ENCODE results near the gene PARN. TPM values are rescaled to one million over a fixed set of nuclear protein-coding genes. Genes with fewer than 3 reads are reported as not detected.

The PARN gene
- total and polyA plus RNA-seq, 5 donors = 11.7 to 23.8 (median 20.9) TPM

- no peak for DNase-seq
- intact Hi-C loops (cut with DNase I) = no loop called here
- peak; percentile 38 to 68 for ATAC-seq
- H3K4me1 ChIP-seq (ENCODE audit: control insufficient read depth, insufficient read depth, low read length) = no peaks in the 10 kb centered on the region
- no peaks in the 10 kb centered on the region for H3K9me3 ChIP-seq (ENCODE audit: control insufficient read depth, low read length)
- H3K4me3 ChIP-seq (ENCODE audit: low read length) = no peak overlapping the region
- 76% methylated on average over 4 of the region's 4 CpGs for WGBS
- no peaks in the 10 kb centered on the region for H3K27me3 ChIP-seq (ENCODE audit: control insufficient read depth, insufficient read depth)
- H3K27ac ChIP-seq (ENCODE audit: low read length) = peak overlapping the region; percentile 52
Observed at GRCh38 chr16:14509055-14509454, 121.0 kb downstream of the PARN start.

- Histone ChIP-seq H3K4me3 (ENCODE audit: low read length) (no peak overlapping the region), H3K27ac (ENCODE audit: low read length) (no peak overlapping the region), H3K4me1 (ENCODE audit: control insufficient read depth, insufficient read depth, low read length) (no peaks in the 10 kb centered on the region), H3K27me3 (ENCODE audit: control insufficient read depth, insufficient read depth) (no peaks in the 10 kb centered on the region), H3K9me3 (ENCODE audit: control insufficient read depth, low read length) (no peaks in the 10 kb centered on the region)
- 42% methylated on average over 2 of the region's 2 CpGs for WGBS
- intact Hi-C loops (cut with DNase I) = no loop called here
- ATAC-seq (peak in 1 of 2 donors; percentile 52), DNase-seq (no peak)
Observed at GRCh38 chr16:14505846-14506245, 124.2 kb downstream of the PARN start.

GRCh38 chr16:14502932-14503741, 126.9 kb downstream of the PARN start:
- no peak overlapping the region for H3K4me3 ChIP-seq (ENCODE audit: low read length)
- intact Hi-C loops (cut with DNase I) = no loop called here
- no peaks in the 10 kb centered on the region for H3K9me3 ChIP-seq (ENCODE audit: control insufficient read depth, low read length)
- WGBS = 95% methylated on average over 9 of the region's 9 CpGs
- no peak overlapping the region for H3K27ac ChIP-seq (ENCODE audit: low read length)
- H3K4me1 ChIP-seq (ENCODE audit: control insufficient read depth, insufficient read depth, low read length) = no peaks in the 10 kb centered on the region
- no peak for ATAC-seq
- no peaks in the 10 kb centered on the region for H3K27me3 ChIP-seq (ENCODE audit: control insufficient read depth, insufficient read depth)
- no peak for DNase-seq

- 75% methylated on average over 4 of the region's 4 CpGs for whole genome bisulfite sequencing
- Histone ChIP-seq H3K4me1 (ENCODE audit: control insufficient read depth, insufficient read depth, low read length) (no peaks in the 10 kb centered on the region), H3K4me3 (ENCODE audit: low read length) (no peak overlapping the region), H3K27me3 (ENCODE audit: control insufficient read depth, insufficient read depth) (no peaks in the 10 kb centered on the region), H3K27ac (ENCODE audit: low read length) (peak overlapping the region; percentile 87), H3K9me3 (ENCODE audit: control insufficient read depth, low read length) (no peaks in the 10 kb centered on the region)
- no peak for ATAC-seq
- intact Hi-C loops (cut with DNase I) = no loop called here
- no peak for DNase-seq
Observed at GRCh38 chr16:14502256-14502875, 127.7 kb downstream of the PARN start.

DNA sequence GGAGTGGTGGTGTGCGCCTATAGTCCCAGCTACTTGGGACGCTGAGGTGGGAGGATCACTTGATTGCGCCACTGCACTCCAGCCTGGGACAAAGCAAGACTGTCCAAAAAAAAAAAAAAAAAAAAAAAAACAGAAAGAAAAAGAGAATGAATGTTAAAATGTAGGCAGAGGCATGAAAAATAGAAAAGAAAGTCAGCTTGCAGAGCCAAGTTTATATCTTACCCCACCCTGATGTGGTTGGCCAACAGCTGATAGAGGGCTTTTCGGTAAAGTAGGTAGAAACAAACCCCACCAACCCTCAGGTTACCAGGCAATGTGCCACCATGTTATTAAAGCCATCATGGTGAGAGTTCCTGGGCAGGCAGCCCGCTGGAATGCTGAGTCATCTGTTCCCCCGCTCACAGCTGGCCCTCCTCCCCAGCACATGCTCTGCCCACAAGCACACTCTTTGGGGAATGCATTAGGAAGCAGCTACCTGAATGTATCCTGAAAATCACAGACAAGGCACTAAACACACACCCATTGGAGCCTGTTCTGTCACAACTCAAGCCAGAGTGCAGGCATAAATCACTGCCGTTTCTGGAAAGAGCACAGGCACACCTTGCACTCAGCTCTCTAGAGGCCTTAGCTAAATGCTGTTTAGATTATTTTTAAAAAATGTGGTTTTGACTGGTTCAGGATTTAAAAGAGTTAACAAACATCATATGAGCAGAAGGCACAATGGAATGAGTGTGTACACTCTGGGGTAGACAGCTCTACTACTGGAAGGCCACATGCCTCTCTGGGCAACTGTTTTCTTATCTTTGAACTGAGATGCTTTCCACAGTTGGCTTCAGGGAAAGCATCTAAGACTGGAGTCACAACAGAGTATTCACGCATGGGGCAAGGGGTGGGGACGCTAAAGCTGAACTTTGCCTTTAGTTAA, 128.5 kb downstream of the PARN start:
- no peaks in the 10 kb centered on the region for H3K27me3 ChIP-seq (ENCODE audit: control insufficient read depth, insufficient read depth)
- no peak overlapping the region for H3K4me3 ChIP-seq (ENCODE audit: low read length)
- 37% methylated on average over 9 of the region's 9 CpGs for WGBS
- no peaks in the 10 kb centered on the region for H3K9me3 ChIP-seq (ENCODE audit: control insufficient read depth, low read length)
- intact Hi-C loops (cut with DNase I) = no loop called here
- peak overlapping the region; percentile 87 for H3K27ac ChIP-seq (ENCODE audit: low read length)
- H3K4me1 ChIP-seq (ENCODE audit: control insufficient read depth, insufficient read depth, low read length) = peaks cover 2% of the 10 kb centered on the region
- peak; percentile 94 to 95 for ATAC-seq
- DNase-seq = peak; percentile 89 to 95 (median 94)

DNA sequence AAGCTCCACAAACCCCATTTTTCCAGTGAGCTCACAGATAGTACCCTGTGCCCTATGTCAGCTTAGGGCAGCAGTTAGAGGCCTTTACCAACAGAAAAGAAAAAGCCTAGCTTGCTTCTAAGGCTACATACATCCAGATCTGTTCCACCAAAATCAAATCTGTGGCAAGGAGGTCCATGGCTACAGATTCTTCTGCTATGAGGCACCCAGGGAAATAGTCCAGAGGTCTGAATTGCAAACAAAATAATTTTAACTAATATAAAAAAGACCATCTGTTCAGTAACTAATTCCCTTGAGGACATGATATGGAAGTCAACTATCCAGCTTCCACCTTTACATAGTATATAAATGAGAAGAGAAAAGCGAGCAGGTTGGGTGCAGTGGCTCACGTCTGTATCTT, 129.3 kb downstream of the PARN start:
- 90% methylated on average over 2 of the region's 2 CpGs for WGBS
- ATAC-seq (no peak), DNase-seq (no peak)
- no peaks in the 10 kb centered on the region for H3K27me3 ChIP-seq (ENCODE audit: control insufficient read depth, insufficient read depth)
- no peaks in the 10 kb centered on the region for H3K9me3 ChIP-seq (ENCODE audit: control insufficient read depth, low read length)
- H3K4me1 ChIP-seq (ENCODE audit: control insufficient read depth, insufficient read depth, low read length) = peaks cover 2% of the 10 kb centered on the region
- H3K27ac ChIP-seq (ENCODE audit: low read length) = no peak overlapping the region
- intact Hi-C loops (cut with DNase I) = no loop called here
- no peak overlapping the region for H3K4me3 ChIP-seq (ENCODE audit: low read length)

- Histone ChIP-seq H3K27me3 (ENCODE audit: control insufficient read depth, insufficient read depth) (no peaks in the 10 kb centered on the region), H3K4me1 (ENCODE audit: control insufficient read depth, insufficient read depth, low read length) (peaks cover 3% of the 10 kb centered on the region), H3K9me3 (ENCODE audit: control insufficient read depth, low read length) (no peaks in the 10 kb centered on the region), H3K27ac (ENCODE audit: low read length) (no peak overlapping the region), H3K4me3 (ENCODE audit: low read length) (no peak overlapping the region)
- 81% methylated on average over 3 of the region's 3 CpGs for WGBS
- intact Hi-C loops (cut with DNase I) = no loop called here
- ATAC-seq = no peak
- no peak for DNase-seq
Observed at GRCh38 chr16:14499110-14499509, 130.9 kb downstream of the PARN start.

GRCh38 chr16:14497245-14498082, 132.6 kb downstream of the PARN start:
- ATAC-seq (no peak), DNase-seq (no peak)
- H3K27me3 ChIP-seq (ENCODE audit: control insufficient read depth, insufficient read depth) = no peaks in the 10 kb centered on the region
- no peak overlapping the region for H3K4me3 ChIP-seq (ENCODE audit: low read length)
- no peak overlapping the region for H3K27ac ChIP-seq (ENCODE audit: low read length)
- WGBS = 81% methylated on average over 7 of the region's 7 CpGs
- peaks cover 3% of the 10 kb centered on the region for H3K4me1 ChIP-seq (ENCODE audit: control insufficient read depth, insufficient read depth, low read length)
- intact Hi-C loops (cut with DNase I) = no loop called here
- H3K9me3 ChIP-seq (ENCODE audit: control insufficient read depth, low read length) = no peaks in the 10 kb centered on the region

- no peaks in the 10 kb centered on the region for H3K9me3 ChIP-seq (ENCODE audit: control insufficient read depth, low read length)
- peaks cover 3% of the 10 kb centered on the region for H3K4me1 ChIP-seq (ENCODE audit: control insufficient read depth, insufficient read depth, low read length)
- no peak overlapping the region for H3K27ac ChIP-seq (ENCODE audit: low read length)
- no peak for DNase-seq
- ATAC-seq = no peak
- intact Hi-C loops (cut with DNase I) = no loop called here
- 45% methylated on average over 7 of the region's 7 CpGs for WGBS
- no peak overlapping the region for H3K4me3 ChIP-seq (ENCODE audit: low read length)
- H3K27me3 ChIP-seq (ENCODE audit: control insufficient read depth, insufficient read depth) = no peaks in the 10 kb centered on the region
Observed at GRCh38 chr16:14496786-14497185, 133.3 kb downstream of the PARN start.

DNA sequence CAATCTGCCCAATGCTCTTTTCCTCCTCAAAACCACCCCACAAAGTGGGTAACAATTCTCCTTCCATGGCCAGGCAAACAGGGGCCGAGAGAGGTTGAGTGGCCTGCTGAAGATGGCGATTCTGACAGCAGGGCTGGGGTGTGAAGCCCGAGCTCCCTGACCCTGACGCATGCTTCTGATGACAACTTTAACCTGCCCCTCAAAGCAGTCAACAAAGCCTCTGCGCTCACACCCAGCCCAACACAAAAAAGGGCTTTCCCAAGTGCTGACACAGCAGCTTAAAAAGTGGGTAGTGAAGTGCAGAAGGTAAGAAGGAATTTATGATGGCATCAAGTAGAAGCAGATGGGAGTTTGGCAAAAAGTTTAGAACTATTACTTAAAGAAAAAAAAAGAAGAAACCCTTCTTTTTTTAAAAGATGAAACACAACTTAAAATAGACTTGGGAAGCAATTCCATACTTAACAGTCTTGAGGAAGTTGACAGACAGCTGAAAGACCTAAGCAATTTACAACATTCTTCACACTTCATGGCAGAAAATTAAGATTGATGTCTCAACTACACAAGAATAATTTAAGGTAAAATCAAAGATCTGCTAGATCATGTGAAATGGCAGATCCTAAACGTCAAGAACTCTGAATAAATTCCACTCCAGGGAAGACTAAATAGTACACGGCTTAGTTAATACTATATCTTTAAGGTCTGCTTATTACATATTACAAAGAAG, 133.9 kb downstream of the PARN start:
- WGBS = 65% methylated on average over 7 of the region's 7 CpGs
- ATAC-seq = peak; percentile 50 to 52
- Histone ChIP-seq H3K4me3 (ENCODE audit: low read length) (no peak overlapping the region), H3K9me3 (ENCODE audit: control insufficient read depth, low read length) (no peaks in the 10 kb centered on the region), H3K27ac (ENCODE audit: low read length) (no peak overlapping the region), H3K27me3 (ENCODE audit: control insufficient read depth, insufficient read depth) (no peaks in the 10 kb centered on the region), H3K4me1 (ENCODE audit: control insufficient read depth, insufficient read depth, low read length) (peaks cover 3% of the 10 kb centered on the region)
- DNase-seq = no peak
- intact Hi-C loops (cut with DNase I) = no loop called here
